SK-N-MC (cell line): ENCODE measurements around the gene CAB39L.

Experiments
- DNase-seq: peaks from one replicate; pipeline ENCODE4 v3.0.0-alpha.2; 2011; ENCODE audit warnings: low read depth, low spot score
- H3K27ac ChIP-seq: fragments of 200-600 bp; sonication (generic); 2 replicates; pipeline ENCODE4 v1.5.1; 2016; ENCODE audit warnings: mixed run types
- H3K36me3 ChIP-seq: fragments of 200-600 bp; sonication (generic); 2 replicates; pipeline ENCODE4 v1.6.1; 2017; ENCODE audit warnings: antibody characterized with exemption, low read length, mixed read lengths; ENCODE audit not compliant: insufficient read depth
- H3K4me3 ChIP-seq: fragments of 200-600 bp; sonication (generic); 2 replicates; pipeline ENCODE4 v1.5.1; 2016
- H3K9ac ChIP-seq: fragments of 200-600 bp; sonication (generic); 2 replicates; pipeline ENCODE4 v1.8.0; 2017; ENCODE audit warnings: mixed run types, mixed read lengths; ENCODE audit not compliant: insufficient read length
- H3K9me3 ChIP-seq: fragments of 200-600 bp; sonication (generic); 2 replicates; pipeline ENCODE4 v1.6.1; 2017; ENCODE audit warnings: low read depth, mild to moderate bottlenecking, antibody characterized with exemption, low read length, moderate library complexity, mixed read lengths
- EZH2 ChIP-seq: fragments of 200-600 bp; sonication (generic); IDR thresholded peaks from one replicate; pipeline ENCODE4 v1.6.1; 2017; ENCODE audit warnings: antibody characterized with exemption
- FOXP2 ChIP-seq: optimal IDR thresholded peaks from 2 replicates; pipeline ENCODE3; 2011; ENCODE audit warnings: mild to moderate bottlenecking, moderate library complexity; ENCODE audit not compliant: insufficient read depth; ENCODE audit errors: extremely low read length, control extremely low read depth
- POLR2AphosphoS5 ChIP-seq: IDR thresholded peaks from 2 replicates; pipeline ENCODE4 v1.6.1; 2012; ENCODE audit warnings: mild to moderate bottlenecking, low read depth, low read length, borderline replicate concordance

CAB39L gene

DNA sequence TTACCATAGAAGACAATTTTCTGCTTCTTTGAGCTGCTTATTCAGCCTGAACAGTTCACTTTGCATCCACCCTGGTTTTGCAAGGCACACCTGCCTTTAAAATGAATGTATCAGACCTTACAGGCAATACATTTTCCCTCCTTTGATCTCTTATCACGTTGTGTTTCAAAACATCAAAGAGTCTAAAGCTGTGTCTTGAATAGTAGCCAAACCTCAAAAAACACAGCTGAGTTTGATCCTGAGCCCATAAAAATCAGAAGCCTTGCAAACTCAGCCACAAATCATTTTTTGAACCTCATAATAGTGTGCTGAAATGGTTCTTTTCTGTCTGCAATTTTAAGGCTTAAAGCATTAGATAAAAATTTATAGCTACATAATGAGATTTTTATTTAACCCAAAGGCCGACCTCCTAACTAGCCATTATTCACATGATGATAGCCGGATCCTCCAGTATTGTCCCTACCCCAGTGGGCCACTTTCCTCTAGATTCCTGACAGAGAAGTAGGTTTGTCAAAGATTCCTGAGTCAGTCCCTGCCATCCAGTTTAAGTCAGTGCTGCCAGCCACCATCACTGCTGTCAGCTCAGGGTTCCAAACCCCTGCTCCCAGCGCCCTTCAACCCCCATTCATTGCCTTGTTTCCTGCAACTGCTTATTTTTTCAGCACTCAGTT, 71.8 kb downstream of the CAB39L start:
- Histone ChIP-seq H3K4me3 (no peak overlapping the region), H3K9ac (no peak overlapping the region), H3K27ac (no peak overlapping the region), H3K36me3 (no peaks in the 10 kb centered on the region), H3K9me3 (no peaks in the 10 kb centered on the region)
- no peak for TF ChIP-seq EZH2
- TF ChIP-seq POLR2AphosphoS5: no peak
- TF ChIP-seq FOXP2: no peak
- DNase-seq: no peak

GRCh38 chr13:49370371-49370770, 73.5 kb downstream of the CAB39L start:
- Histone ChIP-seq H3K4me3 (no peak overlapping the region), H3K27ac (no peak overlapping the region), H3K36me3 (no peaks in the 10 kb centered on the region), H3K9ac (no peak overlapping the region), H3K9me3 (no peaks in the 10 kb centered on the region)
- no peak for TF ChIP-seq POLR2AphosphoS5
- TF ChIP-seq EZH2: no peak
- no peak for TF ChIP-seq FOXP2
- no peak for DNase-seq

GRCh38 chr13:49369866-49370265, 74.0 kb downstream of the CAB39L start:
- H3K9ac ChIP-seq: no peak overlapping the region
- H3K27ac ChIP-seq: no peak overlapping the region
- no peak for DNase-seq
- no peak for TF ChIP-seq EZH2
- TF ChIP-seq FOXP2: no peak
- TF ChIP-seq POLR2AphosphoS5: no peak
- H3K36me3 ChIP-seq: no peaks in the 10 kb centered on the region
- no peaks in the 10 kb centered on the region for H3K9me3 ChIP-seq
- H3K4me3 ChIP-seq: no peak overlapping the region

GRCh38 chr13:49368688-49369087, 75.2 kb downstream of the CAB39L start:
- DNase-seq: no peak
- TF ChIP-seq POLR2AphosphoS5: no peak
- no peak for TF ChIP-seq EZH2
- no peak for TF ChIP-seq FOXP2
- Histone ChIP-seq H3K9me3 (no peaks in the 10 kb centered on the region), H3K36me3 (no peaks in the 10 kb centered on the region), H3K27ac (no peak overlapping the region), H3K9ac (no peak overlapping the region), H3K4me3 (no peak overlapping the region)

DNA sequence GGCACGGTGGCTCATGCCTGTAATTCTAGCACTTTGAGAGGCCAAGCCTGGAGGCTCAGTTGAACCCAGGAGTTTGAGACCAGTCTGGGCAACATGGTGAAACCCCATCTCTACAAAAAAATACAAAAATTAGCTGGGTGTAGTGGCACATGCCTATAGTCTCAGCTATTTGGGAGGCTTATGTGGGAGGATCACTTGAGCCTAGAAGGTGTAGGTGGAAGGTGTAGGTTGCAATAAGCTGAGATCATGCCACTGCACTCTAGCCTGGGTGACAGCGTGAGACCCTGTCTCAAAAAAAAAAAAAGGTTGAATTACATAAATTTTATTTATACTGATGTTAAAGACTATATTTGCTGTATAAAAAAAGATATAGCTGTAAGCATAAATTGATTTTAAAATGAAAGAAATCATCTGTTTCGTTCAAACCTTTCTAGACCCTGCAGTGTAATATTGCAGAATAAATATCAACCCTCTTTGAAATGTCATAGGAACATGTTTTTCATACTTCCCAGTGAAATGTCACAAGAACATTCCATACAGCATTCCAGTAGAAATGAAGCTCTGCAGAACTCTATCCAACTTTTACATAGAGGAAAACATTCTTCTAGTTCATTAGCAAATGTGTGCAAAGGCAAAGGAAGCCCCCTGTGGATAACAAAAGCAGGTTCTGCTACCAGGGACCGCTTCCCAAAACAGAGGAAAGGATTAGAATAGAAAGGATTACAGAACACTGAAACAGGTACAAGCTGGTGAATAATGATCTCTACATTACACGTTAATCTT, 76.0 kb downstream of the CAB39L start:
- no peak for TF ChIP-seq POLR2AphosphoS5
- no peak for TF ChIP-seq FOXP2
- TF ChIP-seq EZH2: no peak
- Histone ChIP-seq H3K27ac (no peak overlapping the region), H3K36me3 (no peaks in the 10 kb centered on the region), H3K4me3 (no peak overlapping the region), H3K9ac (no peak overlapping the region), H3K9me3 (no peaks in the 10 kb centered on the region)
- DNase-seq: no peak

DNA sequence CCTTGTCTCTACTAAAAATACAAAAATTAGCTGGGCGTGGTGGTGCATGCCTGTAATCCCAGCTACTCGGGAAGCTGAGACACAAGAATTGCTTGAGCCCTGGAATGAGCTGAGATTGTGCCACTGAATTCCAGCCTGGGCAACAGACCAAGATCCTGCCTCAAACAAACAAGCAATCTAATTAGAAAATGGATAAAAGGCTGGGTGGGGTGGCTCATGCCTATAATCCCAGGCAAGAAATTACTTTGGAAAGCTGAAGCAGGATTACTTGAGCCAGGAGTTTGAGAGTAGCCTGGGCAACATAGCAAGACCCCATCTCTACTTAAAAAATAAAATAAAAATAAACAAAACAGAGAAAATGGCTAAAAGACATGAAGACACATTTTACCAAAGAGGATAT, 77.0 kb downstream of the CAB39L start:
- TF ChIP-seq FOXP2: no peak
- no peak for TF ChIP-seq EZH2
- TF ChIP-seq POLR2AphosphoS5: no peak
- Histone ChIP-seq H3K9ac (no peak overlapping the region), H3K27ac (no peak overlapping the region), H3K4me3 (no peak overlapping the region), H3K36me3 (no peaks in the 10 kb centered on the region), H3K9me3 (no peaks in the 10 kb centered on the region)
- no peak for DNase-seq

DNA sequence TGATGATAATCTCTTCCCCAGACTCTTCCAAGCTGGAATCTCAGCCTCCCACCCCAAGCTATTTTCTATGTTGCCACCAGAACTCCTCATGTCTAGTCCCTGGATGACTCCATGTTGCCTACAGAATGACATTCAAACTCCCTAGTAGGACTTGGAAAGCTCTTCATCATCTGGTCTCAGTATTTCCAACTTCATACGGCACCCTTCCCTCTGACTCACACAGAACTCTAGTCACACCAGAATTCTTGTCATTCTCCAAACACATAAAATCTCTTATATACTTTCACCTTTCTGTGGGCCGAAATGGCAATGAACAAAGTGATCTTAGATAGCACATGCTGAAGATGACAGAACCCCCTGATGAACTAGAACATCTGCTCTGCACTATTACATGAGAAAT, 86.2 kb downstream of the CAB39L start:
- H3K27ac ChIP-seq: no peak overlapping the region
- no peak for TF ChIP-seq FOXP2
- TF ChIP-seq POLR2AphosphoS5: no peak
- TF ChIP-seq EZH2: no peak
- no peak for DNase-seq
- no peaks in the 10 kb centered on the region for H3K9me3 ChIP-seq
- no peak overlapping the region for H3K4me3 ChIP-seq
- no peak overlapping the region for H3K9ac ChIP-seq
- no peaks in the 10 kb centered on the region for H3K36me3 ChIP-seq

DNA sequence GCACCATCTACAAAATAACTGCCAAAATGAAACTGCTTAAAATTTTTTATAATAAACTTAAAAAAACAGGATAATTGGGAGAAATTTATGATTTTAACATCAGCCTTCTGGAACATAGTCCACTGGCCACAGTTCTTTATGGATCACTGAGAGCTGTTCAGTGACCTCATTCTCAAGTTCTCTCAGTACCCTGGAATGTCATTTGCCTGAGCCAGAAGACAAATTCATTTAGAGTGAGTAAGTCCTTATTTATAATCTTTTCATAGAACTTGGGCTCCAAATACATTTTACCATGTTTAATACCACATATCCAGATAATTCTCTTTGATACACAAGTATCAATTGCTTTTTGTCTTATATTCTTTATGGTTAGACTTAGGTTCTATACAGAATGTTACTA, 87.6 kb downstream of the CAB39L start:
- Histone ChIP-seq H3K9ac (no peak overlapping the region), H3K4me3 (no peak overlapping the region), H3K9me3 (no peaks in the 10 kb centered on the region), H3K36me3 (no peaks in the 10 kb centered on the region), H3K27ac (no peak overlapping the region)
- TF ChIP-seq EZH2 (no peak), POLR2AphosphoS5 (no peak), FOXP2 (no peak)
- DNase-seq: no peak
